CD4-positive, alpha-beta T cell treated with Interleukin-15 for 4 hours (primary cell): ENCODE measurements around the gene POLN.
"Not testable (repeated sequence)": the region's sequence is repeated elsewhere in the genome, so short reads cannot be mapped to it uniquely, and the experiment has no call there.

Source experiments
- DNase-seq: peaks from one replicate; pipeline ENCODE4 v3.0.0-alpha.2; 2020; ENCODE audit warnings: low spot score

POLN gene

GRCh38 chr4:2220016-2220630 is 21.8 kb downstream of the POLN start:
- peak; percentile 81 for DNase-seq

- no peak for DNase-seq
Measured at GRCh38 chr4:2219233-2219760, 22.6 kb downstream of the POLN start.

GRCh38 chr4:2218436-2218835 is 23.5 kb downstream of the POLN start:
- no peak for DNase-seq

- no peak for DNase-seq
Measured at GRCh38 chr4:2217726-2218125, 24.2 kb downstream of the POLN start.

- no peak for DNase-seq
Measured at GRCh38 chr4:2212831-2213230, 29.1 kb downstream of the POLN start.

GRCh38 chr4:2202789-2203188 is 39.1 kb downstream of the POLN start:
- not testable (repeated sequence) for DNase-seq

- DNase-seq, result no peak
Measured at GRCh38 chr4:2194496-2194895, 47.4 kb downstream of the POLN start.

- DNase-seq, result no peak
Measured at GRCh38 chr4:2193326-2193725, 48.6 kb downstream of the POLN start.

- no peak for DNase-seq
Measured at GRCh38 chr4:2186865-2187172, 55.1 kb downstream of the POLN start.

GRCh38 chr4:2186133-2186864 is 55.6 kb downstream of the POLN start:
- DNase-seq, result no peak

GRCh38 chr4:2183394-2183793 is 58.5 kb downstream of the POLN start:
- DNase-seq, result no peak

- no peak for DNase-seq
Measured at GRCh38 chr4:2182994-2183393, 58.9 kb downstream of the POLN start.

GRCh38 chr4:2180410-2180809 is 61.5 kb downstream of the POLN start:
- DNase-seq, result no peak

- no peak for DNase-seq
Measured at GRCh38 chr4:2179717-2180116, 62.2 kb downstream of the POLN start.

- no peak for DNase-seq
Measured at GRCh38 chr4:2178986-2179385, 62.9 kb downstream of the POLN start.

- no peak for DNase-seq
Measured at GRCh38 chr4:2177443-2178093, 64.4 kb downstream of the POLN start.

- no peak for DNase-seq
Measured at GRCh38 chr4:2175990-2176698, 65.8 kb downstream of the POLN start.

- DNase-seq, result no peak
Measured at GRCh38 chr4:2174061-2174460, 67.9 kb downstream of the POLN start.

GRCh38 chr4:2172627-2173231 is 69.2 kb downstream of the POLN start:
- DNase-seq, result no peak

GRCh38 chr4:2172161-2172560 is 69.8 kb downstream of the POLN start:
- no peak for DNase-seq

- DNase-seq, result no peak
Measured at GRCh38 chr4:2168469-2169319, 73.2 kb downstream of the POLN start.
